HG02884 (cell line): ENCODE measurements around the gene THBS2.
"Not testable (repeated sequence)": the region's sequence is repeated elsewhere in the genome, so short reads cannot be mapped to it uniquely, and the experiment has no call there.

Source experiments
- ATAC-seq: cut with Tn5 transposase; IDR thresholded peaks from one replicate; pipeline ENCODE4 v1.9.1; 2021; ENCODE audit warnings: mild to moderate bottlenecking, moderate library complexity; ENCODE audit not compliant: unreplicated experiment

The THBS2 gene

GRCh38 chr6:169232507-169232931, 21.1 kb downstream of the THBS2 start:
- no peak for ATAC-seq

DNA sequence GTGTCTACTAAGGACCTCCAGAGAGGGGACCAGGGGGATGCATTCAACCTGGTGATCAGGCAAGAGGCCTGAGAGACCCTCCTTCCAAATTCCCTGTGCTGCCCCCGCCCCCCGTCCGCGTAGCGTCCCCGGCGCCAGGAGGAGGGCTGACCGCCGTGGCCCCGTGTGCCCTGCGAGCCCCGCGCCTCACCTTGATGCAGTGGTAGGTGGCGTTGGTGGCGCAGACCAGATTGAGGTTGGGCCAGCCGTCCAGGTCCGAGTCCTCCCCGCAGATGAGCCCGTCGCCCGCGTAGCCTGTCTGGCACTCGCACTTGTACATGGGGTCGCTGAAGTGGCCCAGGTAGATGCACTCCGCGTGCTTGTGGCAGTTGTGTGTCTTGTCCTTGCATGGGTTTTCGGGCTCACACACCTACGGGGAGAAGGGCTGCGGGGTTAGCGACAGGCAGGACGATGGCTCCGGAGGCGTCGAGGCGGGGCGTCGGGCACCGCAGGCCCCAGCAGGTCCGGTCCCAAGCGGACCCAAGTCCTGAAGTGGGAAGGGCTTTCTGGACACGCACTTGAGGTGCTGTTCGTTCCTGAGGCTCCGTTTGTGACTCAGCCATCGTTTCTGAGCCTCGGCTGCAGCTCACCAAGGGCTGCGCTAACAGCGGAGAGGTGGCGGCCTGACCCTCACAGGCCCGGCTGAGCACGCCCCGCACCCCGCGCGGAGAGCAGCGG, 21.7 kb downstream of the THBS2 start:
- ATAC-seq = no peak

DNA sequence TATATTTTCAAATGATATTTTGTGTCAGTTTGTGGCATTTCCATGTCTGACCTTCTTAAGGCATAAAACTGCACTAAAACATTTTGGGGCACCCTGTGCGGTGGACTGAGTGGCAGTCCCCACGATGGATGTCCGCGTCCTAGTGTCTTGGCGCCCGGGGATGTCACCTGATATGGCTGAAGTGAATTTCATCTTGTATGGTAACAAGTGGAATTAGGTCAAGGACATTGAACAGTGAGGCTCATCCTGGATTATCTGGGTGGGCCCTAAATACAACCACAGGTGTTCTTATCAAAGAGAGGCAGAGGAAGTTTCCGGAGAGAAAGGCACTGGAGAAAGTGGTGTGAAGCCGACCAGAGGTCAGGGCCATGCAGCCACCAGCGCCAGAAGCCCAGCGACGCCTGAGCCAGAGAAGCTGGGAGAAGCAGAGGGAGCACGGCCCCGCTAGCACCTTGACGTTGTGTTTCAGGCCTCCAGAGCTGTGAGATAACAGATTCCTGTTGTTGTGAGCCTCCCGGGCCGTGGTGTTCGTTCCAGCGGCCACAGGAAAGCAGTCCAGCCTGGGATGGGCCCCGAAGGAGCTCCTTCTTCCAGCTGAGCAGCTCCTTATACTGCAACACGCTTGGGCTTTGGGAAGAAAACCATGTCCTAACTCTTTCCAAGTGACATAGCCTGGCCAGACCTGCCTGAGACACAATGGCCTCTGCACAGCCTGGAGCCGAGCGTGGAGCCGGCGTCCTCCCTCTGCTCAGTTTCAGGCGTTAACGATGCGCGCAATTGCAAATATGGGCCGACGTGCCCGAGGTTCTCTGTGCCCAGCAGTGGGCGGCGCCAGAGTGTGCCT, 22.5 kb downstream of the THBS2 start:
- no peak for ATAC-seq

DNA sequence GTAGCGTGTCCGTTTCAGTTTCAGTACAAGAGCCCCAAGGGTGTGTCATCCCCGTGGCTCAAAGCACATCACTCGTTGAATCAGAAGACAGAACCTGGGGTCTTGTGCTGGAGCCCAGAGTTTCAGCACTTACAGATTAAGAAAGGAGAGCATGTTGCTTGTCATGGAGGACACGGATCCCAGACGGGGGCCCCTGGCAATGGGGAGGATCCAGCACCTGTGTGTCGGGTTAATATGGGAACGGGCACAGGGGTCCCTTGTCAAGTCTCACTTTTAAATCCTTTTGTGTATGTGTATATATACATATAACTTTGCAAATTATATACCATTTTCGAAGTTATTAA, 23.4 kb downstream of the THBS2 start:
- ATAC-seq = no peak

DNA sequence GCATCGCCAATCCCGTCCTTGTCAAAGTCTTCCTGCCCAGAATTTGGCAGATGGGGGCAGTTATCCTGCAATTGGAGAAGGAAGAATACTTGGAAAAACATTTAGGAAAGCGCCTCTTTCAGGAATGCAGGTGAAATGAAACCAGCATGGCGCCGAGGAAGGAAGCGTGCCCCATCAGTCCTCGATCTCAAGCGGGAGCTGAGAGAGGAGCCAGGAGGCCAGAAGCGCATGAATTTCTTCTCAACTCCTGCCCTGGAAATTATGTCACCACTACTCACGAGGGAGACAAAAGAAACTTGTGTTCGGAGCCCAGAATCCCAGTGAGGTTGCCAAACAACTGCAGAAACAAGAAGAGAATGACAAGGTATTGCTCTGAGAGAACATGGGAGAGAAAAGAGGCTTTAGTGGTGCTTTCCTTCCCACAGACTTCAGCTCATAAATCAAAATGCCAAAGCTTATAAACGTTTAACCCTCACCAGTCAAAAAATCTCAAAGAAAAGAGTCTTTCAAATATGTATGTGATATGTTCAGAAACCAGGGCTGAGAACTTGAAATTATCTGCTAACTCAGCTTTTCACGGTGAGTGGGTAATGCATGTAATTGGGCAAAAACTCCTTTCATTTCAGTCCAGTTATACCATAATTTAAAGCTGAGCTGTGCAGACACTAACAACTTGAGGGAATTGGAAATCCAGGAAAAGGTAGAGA, 23.9 kb downstream of the THBS2 start:
- ATAC-seq = no peak

DNA sequence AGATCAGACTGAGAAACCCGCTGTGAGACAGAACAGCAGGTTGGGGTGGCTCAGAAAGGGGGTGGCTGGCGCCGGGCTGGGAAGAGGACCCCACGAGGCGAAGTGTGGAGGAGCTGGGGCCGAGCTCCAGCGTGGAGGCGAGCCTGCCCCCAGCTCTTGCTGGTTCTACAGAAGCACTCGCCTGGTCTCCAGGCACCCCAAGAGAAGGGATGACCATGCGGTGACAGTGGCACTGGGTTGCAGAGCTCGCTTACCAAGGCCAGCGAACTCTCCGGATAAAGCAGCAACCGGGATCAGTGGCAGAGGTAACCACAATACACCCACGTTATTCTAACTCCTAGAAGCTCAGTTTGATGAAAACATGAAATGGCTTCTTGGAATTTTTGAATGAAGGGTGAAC, 26.5 kb downstream of the THBS2 start:
- no peak for ATAC-seq

- ATAC-seq = no peak
Observed at GRCh38 chr6:169225887-169226286, 27.8 kb downstream of the THBS2 start.

DNA sequence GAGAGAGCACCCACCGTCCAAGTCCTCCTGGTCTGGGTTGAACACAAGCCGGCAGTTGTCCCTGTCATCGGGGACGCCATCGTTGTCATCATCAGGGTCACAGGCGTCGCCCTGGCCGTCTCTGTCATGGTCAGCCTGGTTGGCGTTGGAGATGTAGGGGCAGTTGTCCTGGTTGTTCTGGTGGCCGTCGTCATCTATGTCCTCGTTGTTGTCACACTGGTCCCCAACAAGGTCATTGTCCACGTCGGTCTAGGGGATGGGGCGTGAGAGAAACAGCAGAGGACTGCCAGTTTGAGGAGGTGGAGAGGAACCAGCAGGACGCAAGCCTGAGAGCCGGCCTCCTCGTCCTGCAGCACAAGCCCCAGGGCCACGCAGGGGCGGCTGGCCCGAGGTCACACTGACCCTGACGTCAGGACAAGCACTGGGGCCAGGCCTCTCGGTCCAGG, 28.5 kb downstream of the THBS2 start:
- no peak for ATAC-seq

DNA sequence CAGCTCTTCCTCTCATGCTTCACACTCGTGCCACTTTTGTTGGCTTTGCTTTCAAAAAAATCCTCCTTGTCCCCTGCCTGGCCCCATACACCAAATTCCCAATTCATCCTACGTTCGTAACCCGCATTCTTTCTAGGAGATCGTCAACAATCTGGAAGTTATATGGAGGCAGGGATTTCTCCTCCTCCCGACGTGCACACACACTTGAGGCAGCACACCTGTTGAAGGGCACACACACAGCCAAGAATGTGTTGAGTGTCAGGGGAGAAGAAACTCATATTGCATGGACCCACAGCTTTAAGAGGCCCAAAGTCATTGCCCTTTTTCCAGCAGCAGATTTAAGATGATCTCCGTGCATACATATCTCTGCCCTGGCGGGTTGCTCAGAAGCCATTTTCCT, 28.9 kb downstream of the THBS2 start:
- ATAC-seq = no peak

GRCh38 chr6:169224185-169224695, 29.4 kb downstream of the THBS2 start:
- no peak for ATAC-seq

- no peak for ATAC-seq
Observed at GRCh38 chr6:169223006-169223405, 30.6 kb downstream of the THBS2 start.

GRCh38 chr6:169222126-169222525, 31.5 kb downstream of the THBS2 start:
- no peak for ATAC-seq

GRCh38 chr6:169221264-169221663, 32.4 kb downstream of the THBS2 start:
- no peak for ATAC-seq

DNA sequence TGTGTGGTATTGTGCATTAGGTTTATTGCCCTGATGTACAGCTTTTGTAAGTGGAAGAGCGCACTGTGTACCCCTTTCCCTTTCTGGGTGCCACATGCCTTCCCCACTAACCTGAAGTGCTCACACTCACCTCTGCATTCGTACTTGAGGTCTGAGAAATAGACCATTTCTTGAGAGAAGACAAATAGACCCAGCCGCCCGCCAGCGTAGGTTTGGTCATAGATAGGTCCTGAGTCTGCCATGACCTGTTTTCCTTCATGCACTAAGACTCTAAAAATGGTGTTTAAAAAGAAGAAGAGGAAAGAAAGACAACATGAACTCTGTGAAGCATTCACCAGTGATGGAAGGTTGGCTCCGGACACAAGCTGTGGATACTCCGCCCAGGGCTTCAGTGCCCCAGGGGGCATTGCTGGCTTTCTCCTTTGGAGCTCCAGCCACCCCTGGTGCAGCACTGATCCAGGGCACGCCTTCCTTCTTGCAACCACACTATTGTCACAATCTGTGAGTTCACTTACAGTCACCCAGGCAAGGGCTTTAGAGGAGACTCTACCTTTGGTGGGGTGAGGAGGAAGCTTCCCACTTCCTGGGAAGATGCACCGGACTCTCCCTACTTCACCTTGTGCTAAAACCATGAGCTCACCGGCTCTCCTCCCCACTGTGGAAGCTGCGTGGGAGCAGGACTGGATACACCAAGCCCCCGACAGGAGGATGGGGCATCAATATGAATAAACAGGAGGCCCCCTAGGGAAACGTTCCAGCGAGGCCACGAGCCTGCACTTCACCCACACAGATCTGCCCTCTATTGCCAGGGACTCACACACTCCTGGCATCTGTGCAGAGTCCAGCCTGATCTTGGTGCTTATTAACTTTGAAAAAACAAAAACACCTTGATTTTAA, 33.3 kb downstream of the THBS2 start:
- ATAC-seq = no peak

DNA sequence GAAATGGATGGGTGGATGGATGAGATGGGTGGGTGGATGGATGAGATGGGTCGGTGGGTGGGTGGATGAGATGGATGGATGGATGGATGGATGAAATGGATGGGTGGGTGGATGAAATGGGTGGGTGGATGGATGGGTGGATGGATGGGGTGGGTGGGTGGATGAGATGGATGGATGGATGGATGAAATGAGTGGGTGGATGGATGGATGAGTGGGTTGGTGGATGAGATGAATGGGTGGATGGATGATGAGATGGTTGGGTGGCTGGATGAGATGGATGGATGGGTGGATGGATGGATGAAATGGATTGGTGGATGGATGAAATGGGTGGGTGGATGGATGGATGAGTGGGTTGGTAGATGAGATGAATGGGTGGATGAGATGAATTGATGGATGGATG, 35.7 kb downstream of the THBS2 start:
- no peak for ATAC-seq

DNA sequence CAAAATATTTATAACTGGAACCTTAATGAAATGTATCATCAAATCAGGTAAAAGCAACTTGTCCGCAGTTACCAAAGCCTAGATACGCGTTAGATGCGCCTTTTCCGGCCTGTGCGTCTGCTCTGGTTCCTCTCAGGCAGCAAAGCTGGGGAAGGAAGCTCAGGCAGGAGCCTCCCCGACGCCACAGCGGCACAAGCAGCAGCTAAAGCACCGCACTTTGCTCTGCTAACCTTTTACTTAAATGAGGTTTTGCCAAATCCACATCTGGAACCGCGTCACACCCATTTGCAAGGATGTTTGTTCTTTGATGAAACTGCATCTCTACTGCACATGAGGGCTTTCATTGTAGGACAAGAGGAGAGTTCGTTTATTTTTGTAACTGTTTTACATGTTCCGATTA, 36.8 kb downstream of the THBS2 start:
- no peak for ATAC-seq

DNA sequence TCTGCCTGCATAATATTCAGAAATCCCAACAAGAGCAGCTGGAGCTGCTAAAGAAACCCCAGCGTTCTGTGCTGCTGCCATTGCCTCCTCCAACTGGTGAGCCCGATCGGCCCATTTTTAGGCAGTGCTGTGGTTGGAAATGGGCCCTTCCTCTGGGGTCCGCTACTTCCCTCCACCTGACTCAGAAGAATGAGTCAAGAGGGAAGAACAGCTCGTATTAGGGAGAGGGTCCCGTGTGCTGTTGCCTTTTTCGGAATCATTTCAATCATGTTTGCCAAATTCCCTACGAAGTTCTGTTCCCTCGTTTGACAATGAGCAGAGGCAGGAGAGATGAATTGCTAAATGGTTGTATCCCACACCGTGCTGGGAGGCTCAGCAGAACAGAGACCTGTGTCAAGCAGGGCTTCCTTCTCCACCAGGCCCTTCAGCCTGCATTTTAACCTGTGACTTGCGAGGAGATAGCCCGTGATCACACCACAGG, 38.4 kb downstream of the THBS2 start:
- ATAC-seq = no peak

DNA sequence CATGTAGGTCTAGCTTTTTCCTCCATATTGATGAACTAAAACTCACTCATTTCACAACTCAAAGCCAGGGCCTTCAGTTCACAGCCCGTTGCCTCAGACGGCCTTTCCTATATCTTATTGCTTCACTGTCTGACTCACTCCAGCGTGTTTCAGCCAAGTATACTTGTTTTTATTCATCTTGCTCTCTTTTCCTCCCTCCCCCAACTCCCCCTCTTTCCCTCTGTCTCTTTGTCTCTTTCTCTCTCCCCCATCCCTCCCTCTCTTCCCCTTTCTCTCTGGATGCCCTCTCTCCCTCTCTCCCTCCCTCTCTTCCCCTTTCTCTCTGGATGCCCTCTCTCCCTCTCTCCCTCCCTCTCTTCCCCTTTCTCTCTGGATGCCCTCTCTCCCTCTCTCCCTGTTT, 38.9 kb downstream of the THBS2 start:
- ATAC-seq = not testable (repeated sequence)

- ATAC-seq = no peak
Observed at GRCh38 chr6:169213814-169214520, 39.7 kb downstream of the THBS2 start.
